Chondrocyte (in vitro differentiated cells): Measurements from ENCODE around the gene CACNG6. TPM values are rescaled to one million over a fixed set of nuclear protein-coding genes. Genes with fewer than 3 reads are reported as not detected.

ENCODE experiments used
- DNase-seq: peaks from one replicate; pipeline ENCODE4 v3.0.0; 2021; ENCODE audit warnings: mixed read lengths, low spot score
- H3K27ac Mint-ChIP-seq: one replicate; pipeline ENCODE4 v1.8.0; 2021; ENCODE audit warnings: mild to moderate bottlenecking, moderate library complexity, mixed read lengths; ENCODE audit not compliant: unreplicated experiment
- H3K27me3 Mint-ChIP-seq: 2 replicates; pipeline ENCODE4 v1.8.0; 2021; ENCODE audit warnings: low read depth, mixed read lengths
- H3K36me3 Mint-ChIP-seq: 2 replicates; pipeline ENCODE4 v1.8.0; 2021; ENCODE audit warnings: low read depth, mixed read lengths
- H3K4me1 Mint-ChIP-seq: 2 replicates; pipeline ENCODE4 v1.8.0; 2021; ENCODE audit warnings: low read depth, mild to moderate bottlenecking, mixed read lengths
- H3K4me3 Mint-ChIP-seq: one replicate; pipeline ENCODE4 v1.8.0; 2021; ENCODE audit warnings: mild to moderate bottlenecking, moderate library complexity, mixed read lengths; ENCODE audit not compliant: unreplicated experiment
- H3K9me3 Mint-ChIP-seq: 2 replicates; pipeline ENCODE4 v1.8.0; 2021; ENCODE audit warnings: low read depth, mixed read lengths
- CTCF ChIP-seq: fragments of 200-600 bp; sonication (generic); IDR thresholded peaks from 2 replicates; pipeline ENCODE4 v1.5.0; 2021; ENCODE audit warnings: antibody characterized with exemption, mild to moderate bottlenecking, moderate library complexity
- total RNA-seq: library from RNA; stranded (reverse); gene quantifications from 3 replicates; pipeline ENCODE4 v1.2.1, GENCODE V29; 2021

Gene CACNG6
- total RNA-seq, 1 donor from 2014 or later = not detected

DNA sequence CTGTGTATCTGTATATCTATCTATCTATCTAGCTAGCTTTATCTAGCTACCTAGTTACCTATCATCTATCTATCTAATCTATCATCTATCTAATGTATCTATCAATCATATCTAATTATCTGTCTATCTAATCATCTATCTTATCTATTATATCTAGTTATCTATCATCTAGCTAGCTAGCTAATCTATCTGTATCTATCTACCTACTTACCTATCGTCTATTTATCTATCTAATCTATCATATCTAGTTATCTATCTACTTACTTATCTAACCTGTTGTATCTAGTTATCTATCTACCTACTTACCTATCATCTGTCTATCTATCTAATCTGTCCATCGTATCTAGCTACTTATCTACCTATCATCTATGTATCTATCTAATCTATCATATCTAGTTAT, 54.3 kb downstream of the CACNG6 start:
- H3K9me3 Mint-ChIP-seq = peaks cover 3% of the 10 kb centered on the region
- H3K27ac Mint-ChIP-seq = no peak overlapping the region
- H3K4me1 Mint-ChIP-seq = no peaks in the 10 kb centered on the region
- TF ChIP-seq CTCF = no peak
- peaks cover 9% of the 10 kb centered on the region for H3K27me3 Mint-ChIP-seq
- no peak overlapping the region for H3K4me3 Mint-ChIP-seq
- no peaks in the 10 kb centered on the region for H3K36me3 Mint-ChIP-seq
- DNase-seq = no peak

- DNase-seq = no peak
- no peak for TF ChIP-seq CTCF
- no peak overlapping the region for H3K27ac Mint-ChIP-seq
- no peak overlapping the region for H3K4me3 Mint-ChIP-seq
- H3K27me3 Mint-ChIP-seq = peaks cover 9% of the 10 kb centered on the region
- H3K9me3 Mint-ChIP-seq = peaks cover 5% of the 10 kb centered on the region
- no peaks in the 10 kb centered on the region for H3K4me1 Mint-ChIP-seq
- no peaks in the 10 kb centered on the region for H3K36me3 Mint-ChIP-seq
These were observed 56.2 kb downstream of the CACNG6 start for GRCh38 chr19:54047616-54048015.

Other genes starting within 250 kb of the CACNG6 start
- gene NLRP12, start 167.3 kb upstream of the CACNG6 start, total RNA-seq = not detected in 3 replicates
- gene MYADM, start 123.8 kb upstream of the CACNG6 start, total RNA-seq = 184 to 293 TPM (median 292 TPM) in 3 replicates
- gene PRKCG, start 109.4 kb upstream of the CACNG6 start, total RNA-seq = 0.15 to 0.56 TPM in 2 of 3 replicates, not detected in the other
- gene CACNG7, start 82.4 kb upstream of the CACNG6 start, total RNA-seq = not detected in 3 replicates
- gene CACNG8, start 28.7 kb upstream of the CACNG6 start, total RNA-seq = 0.05 TPM in 1 of 3 replicates, not detected in the others
- gene VSTM1, start 72.3 kb downstream of the CACNG6 start, total RNA-seq = not detected in 3 replicates
- not detected in 3 replicates for gene TARM1, start 89.7 kb downstream of the CACNG6 start, total RNA-seq
- gene OSCAR, start 109.2 kb downstream of the CACNG6 start, total RNA-seq = 0.21 to 0.48 TPM (median 0.37 TPM) in 3 replicates
- gene NDUFA3, start 111.2 kb downstream of the CACNG6 start, total RNA-seq = 77.4 to 93.7 TPM (median 92.1 TPM) in 3 replicates
- 23.3 to 28.5 TPM (median 28.0 TPM) in 3 replicates for gene TFPT, start 124.0 kb downstream of the CACNG6 start, total RNA-seq
- 45.8 to 62.5 TPM (median 45.9 TPM) in 3 replicates for gene PRPF31, start 124.1 kb downstream of the CACNG6 start, total RNA-seq
- gene CNOT3, start 146.1 kb downstream of the CACNG6 start, total RNA-seq = 33.1 to 47.3 TPM (median 33.7 TPM) in 3 replicates
- gene LENG1, start 168.1 kb downstream of the CACNG6 start, total RNA-seq = 4.4 to 6.0 TPM (median 4.5 TPM) in 3 replicates
- gene TMC4, start 181.5 kb downstream of the CACNG6 start, total RNA-seq = 0.73 to 3.7 TPM (median 3.2 TPM) in 3 replicates
- 71.4 to 83.8 TPM (median 76.6 TPM) in 3 replicates for gene MBOAT7, start 197.9 kb downstream of the CACNG6 start, total RNA-seq
- 39.6 to 46.2 TPM (median 40.5 TPM) in 3 replicates for gene TSEN34, start 199.7 kb downstream of the CACNG6 start, total RNA-seq
- 689 to 819 TPM (median 699 TPM) in 3 replicates for gene RPS9, start 209.2 kb downstream of the CACNG6 start, total RNA-seq
- not detected in 3 replicates for gene LILRB3, start 231.4 kb downstream of the CACNG6 start, total RNA-seq